HUES64 (cell line): ENCODE results near the gene LPCAT1.

Experiments
- H3K27ac ChIP-seq: 2 replicates; pipeline ENCODE4 v1.7.0; 2013; ENCODE audit warnings: low read depth, low read length, inconsistent platforms
- H3K27me3 ChIP-seq: 2 replicates; pipeline ENCODE4 v1.6.1; 2013; ENCODE audit warnings: mild to moderate bottlenecking, low read length; ENCODE audit not compliant: insufficient read depth
- H3K36me3 ChIP-seq: 2 replicates; pipeline ENCODE4 v1.6.1; 2013; ENCODE audit warnings: mild to moderate bottlenecking, low read length; ENCODE audit not compliant: insufficient read depth
- H3K4me1 ChIP-seq: 2 replicates; pipeline ENCODE4 v1.6.1; 2013; ENCODE audit warnings: mild to moderate bottlenecking, low read length, moderate library complexity; ENCODE audit not compliant: insufficient read depth
- H3K4me3 ChIP-seq: 2 replicates; pipeline ENCODE4 v1.5.1; 2013; ENCODE audit warnings: mild to moderate bottlenecking, low read length, moderate library complexity
- H3K9ac ChIP-seq: 2 replicates; pipeline ENCODE4 v1.6.1; 2013; ENCODE audit warnings: mild to moderate bottlenecking, low read depth, low read length
- H3K9me3 ChIP-seq: 2 replicates; pipeline ENCODE4 v1.6.1; 2013; ENCODE audit warnings: low read depth, low read length; ENCODE audit not compliant: insufficient read depth
- WGBS: fragments of 150-250, 120-280 bp; methylation state at CpG from one replicate; pipeline ENCODE4 v1.1.7; 2013; ENCODE audit warnings: missing lambda C conversion rate; 5-methylcytosine and 5-hydroxymethylcytosine counted together

LPCAT1 gene

DNA sequence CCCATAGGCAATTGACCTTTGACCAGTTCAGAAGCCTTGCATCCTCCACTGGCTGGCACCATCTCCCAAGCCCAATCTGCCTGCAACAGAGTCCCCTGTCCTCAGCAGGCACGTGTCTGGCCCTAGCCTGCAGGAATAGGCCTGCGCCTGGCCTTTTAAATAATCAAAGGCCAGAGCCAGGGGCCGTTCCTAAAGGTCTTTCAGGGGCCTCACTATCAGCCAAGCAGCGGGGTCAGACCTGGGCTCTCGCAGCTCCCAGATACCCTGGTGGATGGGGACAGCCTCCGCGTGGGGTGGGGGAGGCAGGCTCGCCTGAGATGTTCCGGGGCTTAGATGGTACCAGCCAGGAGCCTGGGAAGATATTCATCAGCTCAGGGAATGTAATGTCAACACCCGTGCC, 111.1 kb downstream of the LPCAT1 start:
- H3K27ac ChIP-seq, result no peak overlapping the region
- no peaks in the 10 kb centered on the region for H3K36me3 ChIP-seq
- H3K9me3 ChIP-seq, result no peaks in the 10 kb centered on the region
- no peak overlapping the region for H3K9ac ChIP-seq
- peaks cover 9% of the 10 kb centered on the region; the same call in 1 of the 2 replicates for H3K4me1 ChIP-seq
- WGBS, result 72% methylated on average over 10 of the region's 10 CpGs
- H3K27me3 ChIP-seq, result no peaks in the 10 kb centered on the region
- H3K4me3 ChIP-seq, result no peak overlapping the region

DNA sequence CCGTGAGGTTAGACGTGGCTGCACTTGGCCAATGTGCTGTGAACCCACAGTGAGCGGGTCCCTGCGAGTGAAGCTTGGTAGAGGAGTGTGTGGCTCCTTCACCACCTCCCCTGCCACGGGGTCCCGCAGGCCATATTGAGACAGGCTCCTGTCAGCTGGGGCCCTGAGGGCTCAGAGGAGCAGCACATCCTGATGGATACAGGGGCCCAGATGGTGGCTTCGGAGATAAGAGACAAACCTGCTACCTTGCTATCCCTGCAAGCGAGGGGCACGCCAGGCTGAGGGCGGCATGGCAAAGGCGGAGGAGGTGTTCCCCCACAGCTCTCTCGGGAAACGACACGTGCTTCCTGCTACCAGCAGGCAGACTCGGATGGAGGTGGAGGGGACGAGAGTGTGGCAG, 111.6 kb downstream of the LPCAT1 start:
- Histone ChIP-seq H3K27me3 (no peaks in the 10 kb centered on the region), H3K27ac (no peak overlapping the region), H3K36me3 (no peaks in the 10 kb centered on the region), H3K4me1 (peaks cover 9% of the 10 kb centered on the region; the same call in 1 of the 2 replicates), H3K9me3 (no peaks in the 10 kb centered on the region), H3K4me3 (no peak overlapping the region), H3K9ac (no peak overlapping the region)
- 88% methylated on average over 16 of the region's 16 CpGs for WGBS
